Ovary (tissue), 9 donors: ENCODE measurements around the gene CCDC3. TPM values are rescaled to one million over a fixed set of nuclear protein-coding genes. Genes with fewer than 3 reads are reported as not detected.

Source experiments
- DNase-seq, 5 donors: peaks; one replicate each; pipeline ENCODE4 v3.0.0-alpha.2; 2019 to 2020
- H3K27ac ChIP-seq, 2 donors: fragments of 200-600 bp; one replicate each; pipeline versions ENCODE4 v1.5.1 to v1.8.0; 2019 to 2022
- H3K27me3 ChIP-seq: fragments of 200-600 bp; one replicate; pipeline ENCODE4 v1.8.0; 2022
- H3K36me3 ChIP-seq: fragments of 200-600 bp; sonication (generic); one replicate; pipeline ENCODE4 v1.5.1; 2019
- H3K4me1 ChIP-seq: one replicate; pipeline ENCODE4 v1.8.1; 2013; ENCODE audit warnings: mild to moderate bottlenecking, moderate library complexity; ENCODE audit not compliant: insufficient read depth
- H3K4me3 ChIP-seq: fragments of 200-600 bp; sonication (generic); one replicate; pipeline ENCODE4 v1.5.1; 2017
- H3K9me3 ChIP-seq, 2 donors: fragments of 200-600 bp in 1 of 2; sonication (generic) in 1 of 2; one replicate each; pipeline versions ENCODE4 v1.5.1 to v1.8.1; 2013 to 2019; ENCODE audit warnings: mild to moderate bottlenecking in 1 of 2, moderate library complexity in 1 of 2
- EP300 ChIP-seq: sonication (generic); formaldehyde crosslinking; IDR thresholded peaks from one replicate; pipeline ENCODE4 v1.6.1; 2017; ENCODE audit warnings: antibody characterized with exemption
- POLR2A ChIP-seq: fragments of 450-650 bp; IDR thresholded peaks from one replicate; pipeline ENCODE4 v1.6.1; 2017; ENCODE audit warnings: antibody characterized with exemption, mild to moderate bottlenecking, moderate library complexity
- WGBS, 3 donors: extraction: QIAGEN DNeasy Blood & Tissue Kit in 1 of 3; methylation state at CpG; one replicate each; pipeline versions ENCODE4 v1.1.5 to v1.1.7; 2013 to 2017; 5-methylcytosine and 5-hydroxymethylcytosine counted together
- intact Hi-C, 4 donors: fragments of 100-400 bp; cut with DNase I; formaldehyde crosslinking; loops; one replicate each; pipeline versions ENCODE4 v1.11.0 to v1.15.1; 2022 to 2023
- polyA plus RNA-seq, 2 donors: library from polyadenylated mRNA; stranded (reverse); fragments of 200-250 nt in 1 of 2; fragments of 350-450 nt in 1 of 2; fragmentation: Illumina TruSeq in 1 of 2; extraction: RNeasy Lipid Tissue Mini Kit (QIAGEN cat#74804) in 1 of 2; gene quantifications; one replicate each; pipeline ENCODE4 v1.2.3, GENCODE V29; 2013 to 2014
- total RNA-seq, 7 donors: library from RNA; depleted of rRNA in 2 of 7; stranded (reverse); fragments of >200 nt in 2 of 7; fragmentation: NEBNext Ultra II Directional in 3 of 7; extraction: Animal tissue kit (Norgen Biotek cat#: 25700) in 3 of 7; gene quantifications; one replicate each; pipeline versions ENCODE4 v1.1.0 to v1.2.4, GENCODE V29; 2016 to 2023
- TF ChIP-seq, protein P1 (sequence below), 3 donors: fragments of 450-650 bp in 2 of 3; fragments of 200-600 bp in 1 of 3; IDR thresholded peaks; one replicate each; pipeline versions ENCODE4 v1.5.1 to v1.8.0; 2016 to 2022; ENCODE audit warnings: antibody characterized with exemption in 3 of 3, mild to moderate bottlenecking in 1 of 3
- donor health status: DM: no; HTN: no; CAD: no; lungs with moderate emphysema.
- donor health status: DM: no; HTN: no; CAD: no.
- donor health status: Bipolar disorder and iron deficiency.
- donor health status: DM: yes; HTN: yes; CAD: no.
- donor health status: DM: no; HTN: no; CAD: no.
- donor health status: DM: yes; HTN: yes; CAD: no.

The CCDC3 gene
- total and polyA plus RNA-seq, 9 donors = 14.3 to 190 (median 53.7) TPM

DNA sequence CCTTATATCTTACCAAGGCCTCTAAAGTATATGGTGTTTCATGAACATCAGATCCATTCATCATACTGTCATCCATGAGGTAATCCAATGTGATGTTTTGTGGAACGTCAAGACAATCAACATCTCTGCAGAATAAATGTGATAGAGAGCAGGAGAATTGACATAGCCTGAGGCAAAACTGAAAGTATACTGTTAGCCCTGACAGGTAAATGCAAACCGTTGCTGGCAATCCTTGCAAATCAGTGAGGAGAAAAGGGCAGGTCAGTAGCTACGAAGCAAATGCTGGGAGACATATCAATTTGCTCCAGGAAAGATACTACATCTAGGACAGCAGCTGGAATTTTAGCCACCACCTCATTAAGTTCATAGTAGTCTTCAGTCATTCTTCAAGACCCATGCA is 4.5 kb upstream of the CCDC3 start:
- no peaks in the 10 kb centered on the region for H3K36me3 ChIP-seq
- WGBS, 3 donors = 60 to 67% (median 60%) methylated on average over 3 of the region's 3 CpGs
- no peak for DNase-seq
- H3K27ac ChIP-seq = no peak overlapping the region
- H3K9me3 ChIP-seq = no peaks in the 10 kb centered on the region
- no peaks in the 10 kb centered on the region for H3K4me1 ChIP-seq
- intact Hi-C loops = no loop called here
- H3K4me3 ChIP-seq = no peak overlapping the region
- no peaks in the 10 kb centered on the region for H3K27me3 ChIP-seq
- TF ChIP-seq POLR2A (no peak), EP300 (no peak)
- TF ChIP-seq, protein P1, sequence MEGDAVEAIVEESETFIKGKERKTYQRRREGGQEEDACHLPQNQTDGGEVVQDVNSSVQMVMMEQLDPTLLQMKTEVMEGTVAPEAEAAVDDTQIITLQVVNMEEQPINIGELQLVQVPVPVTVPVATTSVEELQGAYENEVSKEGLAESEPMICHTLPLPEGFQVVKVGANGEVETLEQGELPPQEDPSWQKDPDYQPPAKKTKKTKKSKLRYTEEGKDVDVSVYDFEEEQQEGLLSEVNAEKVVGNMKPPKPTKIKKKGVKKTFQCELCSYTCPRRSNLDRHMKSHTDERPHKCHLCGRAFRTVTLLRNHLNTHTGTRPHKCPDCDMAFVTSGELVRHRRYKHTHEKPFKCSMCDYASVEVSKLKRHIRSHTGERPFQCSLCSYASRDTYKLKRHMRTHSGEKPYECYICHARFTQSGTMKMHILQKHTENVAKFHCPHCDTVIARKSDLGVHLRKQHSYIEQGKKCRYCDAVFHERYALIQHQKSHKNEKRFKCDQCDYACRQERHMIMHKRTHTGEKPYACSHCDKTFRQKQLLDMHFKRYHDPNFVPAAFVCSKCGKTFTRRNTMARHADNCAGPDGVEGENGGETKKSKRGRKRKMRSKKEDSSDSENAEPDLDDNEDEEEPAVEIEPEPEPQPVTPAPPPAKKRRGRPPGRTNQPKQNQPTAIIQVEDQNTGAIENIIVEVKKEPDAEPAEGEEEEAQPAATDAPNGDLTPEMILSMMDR (IDR thresholded peaks at IDR 0.05) = no peak

DNA sequence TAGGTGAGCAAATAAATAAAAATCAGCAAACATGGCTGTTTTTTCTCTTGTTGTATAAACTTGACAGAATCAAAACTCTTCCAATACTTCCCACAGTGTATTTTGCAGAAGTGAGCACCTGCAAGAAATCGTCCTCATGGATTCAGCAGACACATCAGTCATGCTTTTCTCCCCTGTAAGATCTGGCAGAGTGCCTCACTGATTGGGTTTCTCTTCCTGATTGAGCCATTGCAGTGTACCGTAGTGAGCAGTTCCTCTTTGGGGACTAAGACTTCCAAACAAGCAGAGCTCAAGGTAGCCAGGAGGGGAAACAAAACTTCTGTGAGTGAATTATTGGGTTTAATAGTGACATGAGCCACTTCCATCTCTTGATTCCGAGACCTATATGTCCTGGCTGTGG is 2.2 kb upstream of the CCDC3 start:
- DNase-seq = no peak
- Histone ChIP-seq H3K9me3 (no peaks in the 10 kb centered on the region), H3K27me3 (no peaks in the 10 kb centered on the region), H3K4me1 (no peaks in the 10 kb centered on the region), H3K4me3 (no peak overlapping the region), H3K36me3 (no peaks in the 10 kb centered on the region), H3K27ac (no peak overlapping the region)
- intact Hi-C loops = no loop called here
- TF ChIP-seq EP300 = no peak
- TF ChIP-seq, protein P1 (IDR thresholded peaks at IDR 0.05) = no peak
- TF ChIP-seq POLR2A = no peak
- 83 to 92% (median 83%) methylated on average over 3 of the region's 3 CpGs for WGBS, 3 donors

DNA sequence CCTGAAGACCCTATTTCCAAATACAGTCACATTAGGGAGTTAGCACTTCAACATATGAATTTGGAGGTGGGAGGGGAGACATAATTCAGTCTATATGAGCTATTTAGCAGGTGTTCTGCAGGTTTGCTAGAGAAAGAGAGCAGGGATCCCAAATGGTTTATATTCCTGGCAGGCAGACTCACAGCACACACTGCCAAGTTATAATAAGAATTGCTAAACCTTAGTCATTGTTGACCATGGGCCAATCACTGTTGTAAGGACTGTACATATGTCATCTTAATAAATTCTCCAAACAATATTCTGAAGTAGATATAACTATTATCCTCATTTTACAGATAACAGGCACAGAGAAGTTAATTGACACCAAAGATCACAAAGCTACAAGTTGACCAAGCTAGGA is 1.5 kb upstream of the CCDC3 start:
- H3K36me3 ChIP-seq = no peaks in the 10 kb centered on the region
- intact Hi-C loops = no loop called here
- no peaks in the 10 kb centered on the region for H3K27me3 ChIP-seq
- TF ChIP-seq POLR2A = no peak
- TF ChIP-seq, protein P1 (IDR thresholded peaks at IDR 0.05) = no peak
- no peak for TF ChIP-seq EP300
- H3K9me3 ChIP-seq = no peaks in the 10 kb centered on the region
- H3K27ac ChIP-seq = no peak overlapping the region
- DNase-seq = no peak
- H3K4me3 ChIP-seq = no peak overlapping the region
- H3K4me1 ChIP-seq = peaks cover 1% of the 10 kb centered on the region

DNA sequence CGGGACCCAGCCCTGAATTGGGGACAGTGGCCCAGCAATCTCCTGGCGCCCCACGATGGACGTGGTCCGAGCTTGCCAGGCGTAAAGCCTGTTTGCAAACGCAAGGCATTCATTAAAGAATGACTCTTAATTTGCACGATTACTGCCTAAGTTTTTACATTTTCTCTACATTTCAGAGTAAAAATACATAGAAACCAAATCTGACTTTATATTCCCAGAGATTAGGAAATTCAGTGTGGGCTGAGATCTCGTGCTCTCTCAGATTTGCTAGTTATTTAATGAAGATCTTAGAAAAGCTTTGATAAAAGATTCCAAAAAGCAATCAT is 337 bp upstream of the CCDC3 start:
- H3K4me3 ChIP-seq = peak overlapping the region; percentile 42
- 1 to 2% (median 2%) methylated on average over 8 to 9 of the region's 9 CpGs for WGBS, 3 donors
- DNase-seq = no peak
- intact Hi-C loops = no loop called here
- peak overlapping the region in 1 of 2 donors; percentile 51 for H3K27ac ChIP-seq
- no peak for TF ChIP-seq EP300
- TF ChIP-seq, protein P1 (IDR thresholded peaks at IDR 0.05) = no peak
- TF ChIP-seq POLR2A = no peak
- H3K9me3 ChIP-seq = no peaks in the 10 kb centered on the region
- H3K36me3 ChIP-seq = no peaks in the 10 kb centered on the region
- peaks cover 1% of the 10 kb centered on the region for H3K4me1 ChIP-seq
- H3K27me3 ChIP-seq = no peaks in the 10 kb centered on the region

DNA sequence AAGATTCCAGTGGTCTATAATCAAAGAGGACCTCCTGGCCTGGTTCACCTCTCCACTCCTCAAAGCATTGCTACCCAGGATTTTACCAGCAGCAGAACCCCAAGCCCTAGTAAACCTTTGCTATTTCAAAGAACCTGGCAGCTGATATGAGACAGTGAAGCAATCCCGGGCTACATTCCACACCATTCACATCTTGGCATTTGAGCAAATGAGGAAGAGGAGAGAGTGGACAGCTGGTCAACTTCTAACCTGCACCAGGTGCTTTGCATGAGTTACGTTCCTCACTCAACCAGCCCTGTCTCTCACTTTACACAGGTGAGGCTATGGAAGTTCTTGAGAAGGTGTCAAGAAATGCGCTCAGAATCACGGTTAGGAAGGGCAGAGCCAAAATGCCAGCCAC is 1.1 kb downstream of the CCDC3 start:
- intact Hi-C loops = no loop called here
- DNase-seq = no peak
- H3K4me1 ChIP-seq = peaks cover 1% of the 10 kb centered on the region
- no peaks in the 10 kb centered on the region for H3K27me3 ChIP-seq
- H3K36me3 ChIP-seq = no peaks in the 10 kb centered on the region
- peak overlapping the region; percentile 33 to 51 for H3K27ac ChIP-seq
- TF ChIP-seq EP300 = no peak
- TF ChIP-seq POLR2A = no peak
- H3K9me3 ChIP-seq = no peaks in the 10 kb centered on the region
- peak overlapping the region; percentile 4 for H3K4me3 ChIP-seq
- 43 to 70% (median 58%) methylated on average over 4 of the region's 4 CpGs for WGBS, 3 donors
